Effector memory CD8-positive, alpha-beta T cell (primary cell): Measurements from ENCODE around the gene SYT15.
"Not testable (repeated sequence)": the region's sequence is repeated elsewhere in the genome, so short reads cannot be mapped to it uniquely, and the experiment has no call there.

Source experiments
- ATAC-seq: fragments of 150-1000 bp; cut with Tn5 transposase; replicated peaks from 2 replicates; pipeline ENCODE4 v1.10.0; 2021; ENCODE audit warnings: mild to moderate bottlenecking, moderate library complexity
- DNase-seq, 3 experiments: peaks; one replicate each; pipeline ENCODE4 v3.0.0; 2021
- H3K27ac Mint-ChIP-seq, 2 donors: one replicate each; pipeline ENCODE4 v1.8.0; 2022; ENCODE audit warnings: mild to moderate bottlenecking in 2 of 2, mixed read lengths in 2 of 2, moderate library complexity in 2 of 2
- H3K27me3 Mint-ChIP-seq, 2 donors: one replicate each; pipeline ENCODE4 v1.8.0; 2022; ENCODE audit warnings: mixed read lengths in 2 of 2
- H3K36me3 Mint-ChIP-seq: one replicate; pipeline ENCODE4 v1.8.0; 2022; ENCODE audit warnings: mild to moderate bottlenecking, moderate library complexity, mixed read lengths; ENCODE audit not compliant: insufficient read depth
- H3K4me1 Mint-ChIP-seq, 2 donors: one replicate each; pipeline ENCODE4 v1.8.0; 2022; ENCODE audit warnings: low read depth in 2 of 2, mixed read lengths in 2 of 2
- H3K4me3 Mint-ChIP-seq, 2 donors: one replicate each; pipeline ENCODE4 v1.8.0; 2022; ENCODE audit warnings: mild to moderate bottlenecking in 2 of 2, mixed read lengths in 2 of 2, moderate library complexity in 2 of 2
- H3K9me3 Mint-ChIP-seq, 2 donors: one replicate each; pipeline ENCODE4 v1.8.0; 2022; ENCODE audit warnings: mixed read lengths in 2 of 2

SYT15 gene

DNA sequence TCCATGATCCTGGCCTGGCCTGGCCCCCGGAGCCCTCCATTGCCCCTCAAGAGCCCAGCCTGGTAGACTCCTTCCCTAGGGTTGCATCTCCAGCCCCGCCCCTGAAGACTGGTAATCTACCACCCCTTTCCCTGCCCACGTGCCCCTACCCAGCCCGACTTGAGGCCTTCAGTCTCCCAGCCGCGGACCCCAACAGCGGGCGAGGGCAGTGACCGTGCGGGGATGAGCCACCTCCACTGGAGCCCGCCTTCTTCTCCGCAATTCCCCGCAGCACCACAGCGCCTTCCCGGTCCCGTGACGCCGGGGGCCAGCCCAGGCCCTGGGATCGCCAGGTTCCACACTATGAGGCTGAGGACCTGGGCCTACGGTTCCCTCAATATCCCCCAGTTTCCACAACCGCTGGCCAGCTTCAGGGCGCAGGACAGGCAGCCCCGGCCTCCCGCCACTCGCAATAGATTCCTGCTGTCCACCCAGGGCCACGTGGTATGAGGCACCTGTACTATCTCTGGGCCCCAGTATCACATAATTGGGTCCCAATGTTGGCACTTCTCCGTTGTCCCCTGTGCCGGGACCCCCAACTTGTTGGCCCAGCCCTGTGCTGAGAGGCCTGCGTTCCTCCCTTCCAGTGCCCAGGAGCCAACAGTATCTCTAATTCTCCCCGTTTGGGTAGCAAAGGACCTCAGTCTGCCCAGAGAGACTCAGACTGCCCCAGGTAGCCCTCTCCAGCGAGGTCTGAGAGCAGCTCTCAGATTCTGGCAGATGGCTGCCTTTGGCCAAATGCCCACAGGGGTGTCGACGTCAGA lies 21.4 kb upstream of the SYT15 start:
- Mint-ChIP-seq H3K4me1 (peaks cover 3 to 8% of the 10 kb centered on the region in 2 donors), H3K36me3 (no peaks in the 10 kb centered on the region), H3K9me3 (no peaks in the 10 kb centered on the region), H3K27me3 (no peaks in the 10 kb centered on the region), H3K27ac (no peak overlapping the region), H3K4me3 (peak overlapping the region; percentile 43 to 72)
- DNase-seq = peak in 2 of 3 experiments; percentile 0 to 1
- no peak for ATAC-seq

DNA sequence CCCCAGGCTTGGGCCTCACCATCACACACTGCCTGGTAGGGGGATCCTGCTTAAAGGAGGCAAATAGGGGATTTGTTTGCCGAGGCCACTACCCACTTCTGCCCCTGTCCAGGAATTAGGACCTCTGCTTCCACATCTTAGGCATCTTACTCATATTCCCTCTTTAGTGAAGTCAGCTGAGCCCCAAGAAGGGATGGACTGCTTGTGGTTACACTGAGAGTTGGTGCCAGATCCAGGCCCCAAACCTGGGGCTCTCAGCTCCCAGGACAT lies 20.9 kb upstream of the SYT15 start:
- H3K4me3 Mint-ChIP-seq = peak overlapping the region in 1 of 2 donors; percentile 72
- H3K9me3 Mint-ChIP-seq = no peaks in the 10 kb centered on the region
- H3K36me3 Mint-ChIP-seq = no peaks in the 10 kb centered on the region
- no peaks in the 10 kb centered on the region for H3K27me3 Mint-ChIP-seq
- no peak for DNase-seq
- no peak for ATAC-seq
- no peak overlapping the region for H3K27ac Mint-ChIP-seq
- peaks cover 3 to 8% of the 10 kb centered on the region in 2 donors for H3K4me1 Mint-ChIP-seq

DNA sequence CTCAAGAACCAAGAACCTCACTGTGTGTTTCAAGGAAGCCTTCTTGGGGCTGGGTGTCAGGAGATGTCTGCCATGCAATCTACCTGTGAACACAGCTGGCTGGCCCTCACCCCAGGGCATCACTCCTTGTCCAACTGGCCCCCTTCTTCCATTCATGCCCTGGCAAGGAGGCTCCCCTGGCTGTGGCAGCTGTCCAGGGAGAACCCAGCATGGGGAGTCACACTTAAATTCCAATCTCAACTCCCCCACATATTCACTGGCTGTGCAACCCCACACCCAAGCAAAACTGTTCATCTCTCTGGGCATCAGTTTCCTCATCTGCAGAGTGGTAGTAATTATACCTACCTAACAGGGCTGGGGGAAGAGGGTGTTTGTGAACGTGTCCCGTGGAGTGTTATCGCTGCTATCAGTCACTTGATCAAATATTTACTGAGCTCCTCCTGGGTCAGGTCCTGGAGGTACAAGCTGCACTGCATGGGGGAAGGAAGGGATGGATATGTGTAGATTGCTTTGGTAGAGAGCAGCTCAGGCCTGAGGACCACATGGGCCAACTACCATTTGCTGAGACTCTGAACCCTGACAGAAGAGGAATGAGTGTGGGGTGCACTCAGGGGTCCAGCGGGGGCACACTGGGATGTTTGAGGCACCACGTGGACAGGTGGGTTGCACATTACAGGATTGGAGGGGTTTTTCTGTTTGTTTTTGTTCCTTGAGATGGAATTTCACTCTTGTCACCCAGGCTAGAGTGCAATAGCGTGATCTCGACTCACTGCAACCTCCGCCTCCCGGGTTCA lies 20.3 kb upstream of the SYT15 start:
- H3K27me3 Mint-ChIP-seq = no peaks in the 10 kb centered on the region
- peak in 2 of 3 experiments; percentile 0 for DNase-seq
- H3K4me3 Mint-ChIP-seq = no peak overlapping the region
- no peak overlapping the region for H3K27ac Mint-ChIP-seq
- no peak for ATAC-seq
- H3K4me1 Mint-ChIP-seq = peaks cover 3 to 8% of the 10 kb centered on the region in 2 donors
- no peaks in the 10 kb centered on the region for H3K36me3 Mint-ChIP-seq
- H3K9me3 Mint-ChIP-seq = no peaks in the 10 kb centered on the region

DNA sequence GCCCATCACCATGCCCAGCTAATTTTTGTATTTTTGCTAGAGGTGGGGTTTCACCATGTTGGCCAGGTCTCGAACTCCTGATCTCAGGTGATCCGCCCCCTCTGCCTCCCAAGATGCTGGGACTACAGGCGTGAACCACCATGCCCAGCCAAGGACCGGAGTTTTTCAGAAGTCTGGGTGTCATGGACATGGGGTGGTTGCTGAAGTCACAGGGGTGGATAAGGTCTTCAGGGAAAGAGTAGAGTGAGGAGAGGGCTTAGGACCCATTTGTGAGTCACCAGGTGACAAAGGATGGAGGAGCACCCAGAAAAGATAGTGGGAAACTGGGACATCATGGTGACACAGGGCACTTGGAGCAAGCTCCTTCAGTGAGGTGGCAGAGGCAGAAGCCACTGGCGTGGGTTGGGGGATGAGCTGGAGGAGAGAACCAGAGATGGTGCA lies 19.7 kb upstream of the SYT15 start:
- Mint-ChIP-seq H3K4me3 (no peak overlapping the region), H3K9me3 (no peaks in the 10 kb centered on the region), H3K27ac (no peak overlapping the region), H3K4me1 (peaks cover 3 to 8% of the 10 kb centered on the region in 2 donors), H3K27me3 (no peaks in the 10 kb centered on the region), H3K36me3 (no peaks in the 10 kb centered on the region)
- ATAC-seq (no peak), DNase-seq (peak in 2 of 3 experiments; percentile 0)

GRCh38 chr10:46560381-46560780 lies 18.5 kb upstream of the SYT15 start:
- no peaks in the 10 kb centered on the region for H3K9me3 Mint-ChIP-seq
- DNase-seq = no peak
- no peak overlapping the region for H3K27ac Mint-ChIP-seq
- H3K4me1 Mint-ChIP-seq = peaks cover 3 to 8% of the 10 kb centered on the region in 2 donors
- no peak overlapping the region for H3K4me3 Mint-ChIP-seq
- ATAC-seq = no peak
- H3K27me3 Mint-ChIP-seq = no peaks in the 10 kb centered on the region
- no peaks in the 10 kb centered on the region for H3K36me3 Mint-ChIP-seq

DNA sequence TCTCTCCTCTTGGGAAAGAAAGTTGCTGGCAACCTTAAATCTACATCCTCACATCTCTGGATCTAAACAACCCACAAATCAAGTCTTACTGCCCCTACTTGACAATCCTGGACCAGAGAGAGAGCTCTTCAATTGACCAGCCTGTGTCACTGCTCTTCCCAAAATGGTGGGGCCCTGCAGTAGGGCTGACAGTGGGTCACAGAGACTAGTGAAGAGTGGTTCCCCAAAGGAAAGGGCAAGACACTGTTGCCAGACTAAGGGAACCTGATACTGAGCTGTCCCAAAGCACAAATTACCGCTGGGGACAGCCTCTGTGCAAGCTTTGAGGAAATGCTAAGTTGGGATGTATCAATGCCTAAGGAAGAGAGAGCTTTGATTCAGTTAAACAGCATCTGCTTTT lies 18.0 kb upstream of the SYT15 start:
- Mint-ChIP-seq H3K27me3 (no peaks in the 10 kb centered on the region), H3K27ac (no peak overlapping the region), H3K9me3 (no peaks in the 10 kb centered on the region), H3K4me1 (peaks cover 3 to 5% of the 10 kb centered on the region in 2 donors), H3K36me3 (no peaks in the 10 kb centered on the region), H3K4me3 (no peak overlapping the region)
- no peak for DNase-seq
- no peak for ATAC-seq

DNA sequence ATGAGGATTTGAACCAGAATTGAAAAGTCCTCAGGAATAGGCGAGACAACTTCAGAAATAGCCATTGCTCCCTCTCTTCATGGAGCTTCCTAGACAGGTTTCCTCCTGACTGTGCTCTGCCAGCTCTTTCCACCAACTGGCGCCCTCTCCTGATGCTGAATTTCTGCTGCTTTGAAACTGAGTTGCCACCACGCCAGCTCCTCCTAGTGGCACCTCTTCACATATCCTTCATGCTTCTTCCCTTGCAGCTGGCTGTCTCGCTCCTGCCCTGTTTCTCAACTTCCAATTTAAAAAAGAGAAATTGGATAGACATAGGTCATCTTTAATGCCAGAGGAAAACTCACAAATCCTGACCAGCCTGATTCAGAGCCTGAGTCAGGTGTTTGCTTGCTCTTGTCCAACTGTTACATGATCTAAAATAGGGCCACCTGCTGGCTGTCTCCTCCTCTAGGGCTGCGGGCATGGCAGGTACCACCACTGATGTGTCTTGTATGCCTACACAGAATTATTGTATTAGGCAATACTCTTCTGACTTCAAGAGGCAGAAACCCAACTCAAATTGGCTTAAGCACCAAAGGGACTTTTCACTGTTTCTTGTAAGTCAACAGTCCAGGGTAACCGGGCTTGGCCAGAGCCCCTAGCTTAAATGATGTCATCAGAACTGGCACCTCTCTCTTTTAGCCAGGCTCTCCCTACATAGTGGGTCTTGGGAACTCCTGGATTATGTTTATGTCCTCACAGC lies 13.2 kb upstream of the SYT15 start:
- not testable (repeated sequence) for H3K36me3 Mint-ChIP-seq, H3K4me3 Mint-ChIP-seq, H3K27me3 Mint-ChIP-seq, H3K9me3 Mint-ChIP-seq, H3K4me1 Mint-ChIP-seq, H3K27ac Mint-ChIP-seq
- ATAC-seq (peak; percentile 69), DNase-seq (peak in 1 of 3 experiments; percentile 24)

DNA sequence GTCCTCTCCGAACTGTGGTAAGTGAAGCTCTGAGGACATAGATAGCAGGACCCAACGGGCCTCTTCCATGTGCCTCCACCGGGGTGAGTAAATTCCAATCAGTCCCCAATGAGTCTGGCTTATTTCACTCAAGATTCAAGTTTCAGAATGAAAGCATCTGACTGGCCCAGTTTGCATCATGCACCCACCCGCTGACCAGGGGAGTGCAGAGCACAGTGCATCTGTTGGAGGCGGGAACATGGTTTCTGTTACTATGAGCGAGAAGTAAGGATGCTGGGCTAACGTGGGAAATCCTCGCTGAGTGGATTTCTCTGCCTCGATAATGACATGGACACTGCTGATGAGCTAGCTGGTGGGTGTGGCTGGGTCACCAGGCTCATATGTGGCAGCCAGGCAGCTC lies 11.8 kb upstream of the SYT15 start:
- not testable (repeated sequence) for H3K9me3 Mint-ChIP-seq, H3K27me3 Mint-ChIP-seq, DNase-seq, H3K27ac Mint-ChIP-seq, ATAC-seq, H3K36me3 Mint-ChIP-seq, H3K4me1 Mint-ChIP-seq, H3K4me3 Mint-ChIP-seq

DNA sequence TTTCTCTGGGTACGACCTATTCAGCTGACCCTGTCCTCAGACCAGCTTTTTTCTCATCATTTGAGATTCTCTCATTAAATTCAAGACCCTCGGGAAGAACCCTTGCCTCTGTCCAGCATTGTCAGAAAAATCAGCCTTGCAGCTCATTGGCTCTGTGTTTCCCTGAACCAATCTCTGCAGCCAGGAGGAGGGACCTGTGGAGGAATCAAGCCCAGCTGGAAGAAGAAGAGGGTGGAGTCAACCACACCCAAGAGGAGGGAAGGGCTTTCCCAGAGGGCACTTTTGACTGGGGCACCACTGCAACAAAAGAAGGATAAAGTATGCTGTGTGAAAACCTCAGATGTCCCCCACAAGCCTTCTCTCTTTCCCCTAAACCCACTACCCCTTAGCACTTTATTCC lies 8.3 kb upstream of the SYT15 start:
- H3K27ac Mint-ChIP-seq, H3K9me3 Mint-ChIP-seq: not testable (repeated sequence)

DNA sequence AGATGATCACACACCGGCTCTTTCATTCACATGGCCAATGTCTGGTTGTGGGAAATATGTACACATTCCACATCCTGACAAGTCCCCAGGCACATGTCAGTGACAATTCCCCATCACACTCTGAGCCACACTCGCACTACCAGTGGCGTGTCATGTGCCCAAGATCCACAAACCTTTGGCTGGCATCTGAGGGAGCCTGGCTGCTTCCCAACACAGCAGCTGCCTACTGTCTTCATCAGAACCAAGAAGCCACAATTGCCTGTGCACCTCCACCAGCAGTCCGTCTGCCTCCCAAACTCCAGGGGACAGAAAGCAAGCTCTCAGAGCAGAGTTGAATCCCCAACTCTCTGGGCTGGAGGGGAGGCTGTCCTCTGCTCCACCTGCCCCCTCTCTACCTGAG lies 6.2 kb upstream of the SYT15 start:
- not testable (repeated sequence) for H3K27me3 Mint-ChIP-seq, H3K9me3 Mint-ChIP-seq, H3K4me1 Mint-ChIP-seq, DNase-seq, H3K36me3 Mint-ChIP-seq, H3K27ac Mint-ChIP-seq, H3K4me3 Mint-ChIP-seq, ATAC-seq

More for the DNA sequence above, 8.3 kb upstream of the SYT15 start:
- not testable (repeated sequence) for H3K36me3 Mint-ChIP-seq, H3K4me1 Mint-ChIP-seq, DNase-seq, H3K27me3 Mint-ChIP-seq, ATAC-seq, H3K4me3 Mint-ChIP-seq

DNA sequence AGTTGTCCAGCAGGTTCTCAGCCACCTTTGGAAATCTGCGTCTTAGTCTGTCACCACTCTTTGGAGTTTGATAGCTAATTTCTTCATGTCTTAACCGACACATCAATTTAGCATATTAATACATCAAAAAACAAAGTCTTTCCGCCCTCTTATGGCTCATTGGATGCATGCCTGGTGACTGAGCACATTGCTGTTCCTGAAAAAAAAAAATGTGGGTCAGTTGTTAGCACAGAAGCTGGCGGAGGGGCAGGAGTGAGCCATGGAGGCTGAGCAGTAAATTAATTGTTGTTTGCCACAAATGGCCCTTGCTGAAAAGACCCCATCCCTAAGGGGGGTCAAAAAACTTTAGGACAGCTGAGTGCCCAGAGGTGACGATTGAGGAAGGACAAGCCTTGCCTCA lies 5.6 kb upstream of the SYT15 start:
- H3K4me1 Mint-ChIP-seq, DNase-seq, H3K27me3 Mint-ChIP-seq, H3K27ac Mint-ChIP-seq, H3K36me3 Mint-ChIP-seq, H3K9me3 Mint-ChIP-seq, H3K4me3 Mint-ChIP-seq, ATAC-seq: not testable (repeated sequence)

DNA sequence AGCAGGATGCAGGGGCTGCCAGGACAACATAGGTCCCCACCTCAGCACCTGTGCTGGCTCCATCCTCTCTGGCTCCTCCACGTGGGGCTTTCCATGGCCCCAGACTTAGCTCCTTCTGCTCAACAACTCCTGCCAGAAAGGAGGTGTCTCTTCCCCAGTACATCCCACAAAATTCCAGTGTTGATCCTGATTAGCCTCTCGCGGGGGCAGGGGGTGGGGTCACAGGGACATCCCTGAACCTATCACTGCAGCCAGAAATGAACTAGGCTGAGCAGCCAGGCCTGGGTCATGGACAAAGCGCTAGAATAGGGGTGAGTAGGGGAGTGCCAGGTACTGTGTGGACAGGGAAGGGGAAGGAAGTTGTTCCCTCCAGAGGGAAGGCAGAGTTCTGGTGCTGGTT lies 5.0 kb upstream of the SYT15 start:
- ATAC-seq, H3K4me1 Mint-ChIP-seq, H3K4me3 Mint-ChIP-seq, H3K27ac Mint-ChIP-seq, H3K9me3 Mint-ChIP-seq, H3K36me3 Mint-ChIP-seq, H3K27me3 Mint-ChIP-seq, DNase-seq: not testable (repeated sequence)

- H3K4me3 Mint-ChIP-seq, H3K36me3 Mint-ChIP-seq, H3K27ac Mint-ChIP-seq, H3K9me3 Mint-ChIP-seq, DNase-seq, H3K27me3 Mint-ChIP-seq, H3K4me1 Mint-ChIP-seq, ATAC-seq: not testable (repeated sequence)
Measured at GRCh38 chr10:46577624-46578473, 1.1 kb upstream of the SYT15 start.
